ENCODE measurements around the gene PRDM8. TPM values are rescaled to one million over a fixed set of nuclear protein-coding genes. Genes with fewer than 3 reads are reported as not detected.

PRDM8 gene
- total and polyA plus RNA-seq, 2 of the 8 experiments (the other 6 are each of a cell fraction or from before 2014, with no cell fraction given): not detected

DNA sequence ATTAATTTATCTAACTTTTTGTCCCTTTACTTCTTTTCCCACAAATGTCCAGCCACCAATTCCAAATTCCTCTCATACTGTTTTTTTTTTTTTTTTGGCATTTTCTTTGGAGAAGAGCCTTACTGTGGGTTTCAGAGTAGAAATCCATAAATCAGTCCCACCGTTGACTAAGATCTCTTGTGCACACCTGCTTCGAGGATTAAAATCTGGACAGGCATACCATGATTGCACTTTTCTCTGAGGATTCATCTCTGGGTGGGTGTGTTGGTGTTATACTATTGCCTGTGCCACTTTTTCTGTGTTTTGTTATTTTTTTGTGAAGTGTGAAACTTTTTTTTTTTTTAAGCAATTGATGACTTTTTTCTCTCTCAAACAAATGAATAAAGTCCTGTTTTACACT is 13.2 kb downstream of the PRDM8 start:
- no peak overlapping the region for H3K9ac ChIP-seq (replicated peaks in 1 of 4; ENCODE audit: extremely low read depth in 1 of 4, low read depth in 3 of 4, low read length in 3 of 4)
- ChIA-PET POLR2A (ENCODE audit: partially characterized antibody) (no interaction called here), CTCF (ENCODE audit: partially characterized antibody) (interaction anchor here (0.7 to 0.9 kb wide), 2 partner anchors 9 to 43 kb away, joined by 3 to 4 read pairs; no protein-coding TSS in a partner anchor)
- H3K79me1 ChIP-seq (ENCODE audit: low read depth, low read length): no peaks in the 10 kb centered on the region
- H3K27ac ChIP-seq (ENCODE audit: low read depth, low read length): no peak overlapping the region
- no peak for DNase-seq (ENCODE audit: low read depth in 1 of 2, low spot score in 2 of 2)
- no peak overlapping the region for H2BK120ac ChIP-seq (replicated peaks; ENCODE audit: low read depth, low read length)
- no peak overlapping the region for H2BK15ac ChIP-seq (ENCODE audit: low read length)
- no peak overlapping the region for H3K23ac ChIP-seq (ENCODE audit: insufficient read length)
- 83% methylated on average over 2 of the region's 2 CpGs; no CpG with 5 or more reads in 1 of the 2 experiments for WGBS, 2 experiments (ENCODE audit: extremely low coverage in 1 of 2, insufficient coverage in 1 of 2, insufficient read length in 1 of 2, insufficient replicate concordance in 2 of 2, low coverage in 1 of 2, low lambda C conversion rate in 2 of 2, missing lambda C conversion rate in 1 of 2)
- no peak overlapping the region for H2BK12ac ChIP-seq (ENCODE audit: low read depth, low read length)
- H4K20me1 ChIP-seq (replicated peaks in 1 of 2; ENCODE audit: control insufficient read depth in 1 of 2, insufficient read depth in 2 of 2, low read length in 2 of 2): peaks cover 3 to 15% of the 10 kb centered on the region in 2 experiments
- no peak overlapping the region for H4K8ac ChIP-seq (ENCODE audit: extremely low read depth, insufficient read depth, low read length)
- no peak overlapping the region for H4K91ac ChIP-seq (replicated peaks; ENCODE audit: insufficient read length, low read length)
- no peak overlapping the region for H3K18ac ChIP-seq (ENCODE audit: extremely low read depth, low read length)
- no peak overlapping the region for H2AK5ac ChIP-seq (ENCODE audit: low read depth, low read length)
- no peak overlapping the region for H2BK20ac ChIP-seq (ENCODE audit: low read length)
- no peak overlapping the region for H3K56ac ChIP-seq (replicated peaks; ENCODE audit: insufficient read length, low read depth, low read length)
- H3K23me2 ChIP-seq (ENCODE audit: low read depth, low read length): peaks cover 8% of the 10 kb centered on the region; the same call in 1 of the 2 replicates
- no peak overlapping the region for H2BK5ac ChIP-seq (ENCODE audit: low read depth, low read length)
- no peak overlapping the region for H3K4me3 ChIP-seq (ENCODE audit: extremely low read depth in 1 of 4, insufficient read depth in 2 of 4, low read depth in 3 of 4, low read length in 4 of 4)
- H3K9me3 ChIP-seq (ENCODE audit: insufficient read depth in 2 of 2, low read depth in 1 of 2, low read length in 1 of 2): no peaks in the 10 kb centered on the region
- no peak overlapping the region for H2AFZ ChIP-seq (ENCODE audit: low read length)
- no peak overlapping the region for H4K5ac ChIP-seq (ENCODE audit: insufficient read length, low read depth, low read length)
- FAIRE-seq: no peak
- no peak overlapping the region for H3K4ac ChIP-seq (replicated peaks; ENCODE audit: insufficient read length, low read depth, low read length)
- H3K14ac ChIP-seq (ENCODE audit: insufficient read length): no peak overlapping the region
- H3K36me3 ChIP-seq (ENCODE audit: control insufficient read depth in 2 of 4, insufficient read depth in 4 of 4, low read length in 3 of 4): no peaks in the 10 kb centered on the region
- no peaks in the 10 kb centered on the region for H3K79me2 ChIP-seq (ENCODE audit: control insufficient read depth in 1 of 2, insufficient read depth in 2 of 2, low read length in 2 of 2)
- H3K27me3 ChIP-seq (replicated peaks in 1 of 4; ENCODE audit: control insufficient read depth in 3 of 4, extremely low read depth in 1 of 4, insufficient read depth in 3 of 4, low read length in 3 of 4): peaks cover 32 to 51% (median 46%) of the 10 kb centered on the region in 4 experiments
- peaks cover 0 to 14% (median 3%) of the 10 kb centered on the region in 4 experiments; a peak in 4 of 7 replicates for H3K4me1 ChIP-seq (replicated peaks in 1 of 4; ENCODE audit: control insufficient read depth in 3 of 4, insufficient read depth in 4 of 4, low read length in 3 of 4)
- no peak overlapping the region for H3K4me2 ChIP-seq (ENCODE audit: insufficient read depth in 1 of 2, low read depth in 2 of 2, low read length in 2 of 2)
- TF ChIP-seq SIRT6 (IDR thresholded peaks at IDR 0.05; ENCODE audit: low read length) (no peak), PHF8 (conservative IDR thresholded peaks at IDR 0.05; ENCODE audit: low read depth, low read length) (no peak), SIX5 (IDR thresholded peaks at IDR 0.05; ENCODE audit: low read depth, low read length) (no peak)
- TF ChIP-seq, protein P1, sequence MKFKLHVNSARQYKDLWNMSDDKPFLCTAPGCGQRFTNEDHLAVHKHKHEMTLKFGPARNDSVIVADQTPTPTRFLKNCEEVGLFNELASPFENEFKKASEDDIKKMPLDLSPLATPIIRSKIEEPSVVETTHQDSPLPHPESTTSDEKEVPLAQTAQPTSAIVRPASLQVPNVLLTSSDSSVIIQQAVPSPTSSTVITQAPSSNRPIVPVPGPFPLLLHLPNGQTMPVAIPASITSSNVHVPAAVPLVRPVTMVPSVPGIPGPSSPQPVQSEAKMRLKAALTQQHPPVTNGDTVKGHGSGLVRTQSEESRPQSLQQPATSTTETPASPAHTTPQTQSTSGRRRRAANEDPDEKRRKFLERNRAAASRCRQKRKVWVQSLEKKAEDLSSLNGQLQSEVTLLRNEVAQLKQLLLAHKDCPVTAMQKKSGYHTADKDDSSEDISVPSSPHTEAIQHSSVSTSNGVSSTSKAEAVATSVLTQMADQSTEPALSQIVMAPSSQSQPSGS (IDR thresholded peaks at IDR 0.05; ENCODE audit: low read length): no peak

Measured in H1 (cell line).